Skin of body (tissue), 2 donors: ENCODE results near the gene SLC13A2. TPM values are rescaled to one million over a fixed set of nuclear protein-coding genes. Genes with fewer than 3 reads are reported as not detected.

Experiments used
- DNase-seq: peaks from one replicate; lab custom pipeline; 2025; lab: John Stamatoyannopoulos, UW
- total RNA-seq: library from RNA; depleted of rRNA; stranded (reverse); fragments of >200 nt; gene quantifications from one replicate; pipeline ENCODE4 v1.2.3, GENCODE V29; 2014

Gene SLC13A2
- total RNA-seq, 1 donor from 2014 or later, result 0.20 TPM

DNA sequence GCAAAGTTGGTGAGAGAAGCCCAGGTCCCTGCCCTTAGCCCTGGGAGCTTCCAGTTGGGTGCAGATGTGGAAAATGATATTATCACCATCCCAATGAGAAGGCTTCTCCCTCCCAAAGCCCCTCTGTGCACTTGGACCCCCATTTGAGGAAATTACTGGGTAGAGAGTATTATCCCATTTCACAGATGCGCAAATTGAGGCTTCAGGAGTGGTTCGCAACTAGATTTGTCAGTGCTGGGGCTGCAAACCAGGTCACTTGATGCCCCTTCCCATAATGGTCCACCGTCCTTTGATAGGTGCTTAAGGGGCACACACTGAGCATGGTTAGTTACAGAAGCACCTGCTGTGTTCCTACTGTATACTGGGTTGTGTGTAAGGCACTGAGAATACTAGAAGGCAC, 18.4 kb downstream of the SLC13A2 start:
- no peak for DNase-seq

DNA sequence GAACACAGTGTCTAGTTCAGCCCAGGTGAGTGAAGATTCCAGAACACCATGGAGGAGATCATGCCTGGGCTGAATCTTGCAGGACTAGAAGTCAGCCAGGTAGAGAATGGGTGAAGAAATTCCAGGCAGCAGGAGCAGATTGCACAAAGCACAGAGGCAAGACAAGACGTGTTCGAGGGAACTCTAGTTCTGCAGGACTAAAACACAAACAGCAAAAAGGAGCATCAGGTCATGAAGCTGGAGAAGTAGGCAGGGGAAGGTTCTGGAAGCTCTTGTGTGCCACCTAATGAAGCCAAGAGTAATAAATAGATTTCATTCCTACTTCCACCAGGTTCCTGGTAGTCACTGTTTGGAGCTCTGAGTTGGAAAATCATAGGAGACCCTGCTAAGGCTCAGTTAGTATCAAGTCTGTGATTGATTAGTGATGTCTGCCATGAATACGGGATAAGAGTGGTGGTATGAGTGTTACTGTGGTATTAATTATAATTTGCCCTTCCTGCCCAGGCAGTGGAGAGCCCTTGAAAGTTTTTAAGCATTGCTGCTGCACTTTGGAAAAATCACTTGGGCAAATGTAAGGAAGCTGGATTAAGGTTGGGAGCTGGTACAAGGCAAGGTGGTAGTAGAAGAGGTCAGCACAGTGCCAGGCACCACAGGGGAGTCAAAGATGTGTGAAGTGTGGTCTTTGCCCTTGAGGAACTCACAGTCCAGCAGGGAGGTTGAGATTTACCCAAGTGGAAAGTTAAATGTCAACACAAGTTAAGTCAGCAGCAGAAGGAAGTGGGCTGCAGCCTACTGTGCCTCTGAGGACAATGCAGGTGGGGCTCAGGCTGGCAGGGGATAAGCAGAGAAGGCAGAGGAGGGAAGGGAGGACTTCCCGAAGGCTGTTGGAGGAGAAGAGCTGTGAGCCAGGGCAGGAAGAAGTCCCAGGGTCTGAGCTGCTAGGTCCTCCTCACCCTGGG, 19.2 kb downstream of the SLC13A2 start:
- no peak for DNase-seq

DNA sequence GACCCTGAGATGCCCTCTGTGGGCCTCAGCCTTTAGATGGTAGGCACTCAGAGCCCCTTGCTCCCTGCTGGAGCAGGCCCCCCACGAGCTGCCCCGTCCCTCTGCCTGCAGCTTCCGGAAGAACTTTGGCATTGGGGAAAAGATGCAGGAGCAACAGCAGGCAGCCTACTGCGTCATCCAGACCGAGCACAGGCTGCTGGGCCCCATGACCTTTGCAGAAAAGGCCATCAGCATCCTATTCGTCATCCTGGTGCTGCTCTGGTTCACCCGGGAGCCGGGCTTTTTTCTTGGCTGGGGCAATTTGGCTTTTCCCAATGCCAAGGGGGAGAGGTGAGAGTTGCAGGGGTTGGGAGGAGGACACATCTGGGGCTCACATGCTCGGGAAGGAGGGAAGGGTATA, 20.0 kb downstream of the SLC13A2 start:
- DNase-seq, result no peak

DNA sequence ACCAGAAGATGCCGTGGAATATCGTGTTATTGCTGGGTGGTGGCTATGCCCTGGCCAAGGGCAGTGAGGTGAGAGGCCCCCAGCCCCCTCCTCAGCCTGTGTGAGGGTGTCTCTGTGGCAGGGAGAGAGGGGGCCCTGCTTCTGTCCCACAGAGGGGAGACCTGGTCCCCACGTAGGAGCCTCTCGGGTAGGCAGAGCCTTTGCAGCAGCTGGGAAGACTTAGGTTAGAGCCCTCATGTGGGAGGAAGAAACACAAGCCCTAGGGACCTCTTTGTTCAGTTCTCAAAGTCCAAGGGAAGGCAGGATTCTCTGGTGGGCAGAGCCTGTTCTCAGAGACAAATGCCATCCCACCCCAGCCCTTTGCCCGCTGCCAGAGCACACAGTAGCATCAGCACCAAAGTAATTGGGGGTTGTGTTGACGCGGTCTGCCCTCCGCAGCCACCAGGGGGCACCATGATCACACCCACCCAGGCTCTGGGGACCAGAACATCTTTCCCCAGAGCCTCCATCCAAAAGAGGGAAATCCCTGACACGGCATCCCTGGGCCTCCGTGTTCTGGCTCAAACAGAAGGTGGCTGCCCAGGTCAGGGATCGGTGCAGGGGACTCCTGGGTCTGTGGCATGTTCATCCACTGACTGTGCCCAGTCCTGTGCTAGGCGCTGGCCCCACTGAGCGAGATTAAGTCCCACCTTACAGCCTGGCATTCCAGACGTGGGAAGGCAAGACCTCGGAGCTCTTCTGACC, 21.2 kb downstream of the SLC13A2 start:
- DNase-seq, result no peak

DNA sequence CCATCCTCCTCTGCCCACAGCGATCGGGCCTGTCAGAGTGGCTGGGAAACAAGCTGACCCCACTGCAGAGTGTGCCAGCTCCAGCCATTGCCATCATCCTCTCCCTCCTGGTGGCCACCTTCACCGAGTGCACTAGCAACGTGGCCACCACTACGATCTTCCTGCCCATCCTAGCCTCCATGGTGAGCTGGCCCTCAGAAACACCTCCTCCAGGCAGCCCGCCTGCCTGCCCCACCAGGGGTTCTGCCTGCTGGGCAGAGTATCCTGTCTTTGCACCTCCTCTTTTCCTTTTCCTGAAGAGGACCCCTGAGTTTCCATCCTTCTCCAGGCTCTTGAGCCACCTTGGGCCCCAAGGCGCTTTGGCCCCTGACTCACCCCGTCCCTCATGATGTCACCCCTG, 22.2 kb downstream of the SLC13A2 start:
- no peak for DNase-seq

DNA sequence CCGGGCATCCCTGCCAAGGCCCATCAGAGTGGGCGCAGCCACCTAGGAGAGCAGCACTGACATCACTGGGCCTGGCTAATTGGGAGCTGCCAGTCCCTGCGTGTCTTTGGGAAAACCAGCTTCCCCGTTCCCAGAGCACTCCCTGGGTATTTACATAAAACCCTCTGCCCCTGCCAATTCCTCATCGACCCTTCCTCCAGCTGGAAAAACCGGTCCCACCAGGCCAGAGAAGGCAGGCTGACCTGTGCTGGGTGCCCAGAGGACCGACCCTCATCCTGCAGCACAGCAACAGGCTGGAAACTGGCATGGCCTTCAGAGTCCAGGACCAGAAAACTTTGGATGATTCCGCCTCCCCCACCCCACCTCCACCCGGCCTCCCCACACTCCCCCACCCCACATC, 24.5 kb downstream of the SLC13A2 start:
- no peak for DNase-seq

- DNase-seq, result no peak
These were observed 25.4 kb downstream of the SLC13A2 start for GRCh38 chr17:28498652-28499363.

DNA sequence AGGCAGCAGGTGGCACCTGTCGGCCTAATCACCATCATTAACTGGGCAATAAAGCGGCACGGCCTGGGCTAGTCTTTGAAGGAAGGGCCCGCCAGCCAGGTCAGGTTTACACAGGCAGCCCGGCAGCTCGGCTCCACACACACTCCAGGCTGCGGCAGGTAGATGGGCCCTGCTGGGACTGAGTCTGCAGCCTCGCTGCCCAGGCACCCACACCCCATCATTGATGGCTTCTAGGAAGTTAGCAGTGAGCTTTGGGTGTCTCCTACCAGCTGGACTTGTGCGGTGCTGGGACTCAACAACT, 25.9 kb downstream of the SLC13A2 start:
- no peak for DNase-seq

- no peak for DNase-seq
These were observed 26.4 kb downstream of the SLC13A2 start for GRCh38 chr17:28499684-28500357.

GRCh38 chr17:28500712-28501379, 27.4 kb downstream of the SLC13A2 start:
- no peak for DNase-seq

DNA sequence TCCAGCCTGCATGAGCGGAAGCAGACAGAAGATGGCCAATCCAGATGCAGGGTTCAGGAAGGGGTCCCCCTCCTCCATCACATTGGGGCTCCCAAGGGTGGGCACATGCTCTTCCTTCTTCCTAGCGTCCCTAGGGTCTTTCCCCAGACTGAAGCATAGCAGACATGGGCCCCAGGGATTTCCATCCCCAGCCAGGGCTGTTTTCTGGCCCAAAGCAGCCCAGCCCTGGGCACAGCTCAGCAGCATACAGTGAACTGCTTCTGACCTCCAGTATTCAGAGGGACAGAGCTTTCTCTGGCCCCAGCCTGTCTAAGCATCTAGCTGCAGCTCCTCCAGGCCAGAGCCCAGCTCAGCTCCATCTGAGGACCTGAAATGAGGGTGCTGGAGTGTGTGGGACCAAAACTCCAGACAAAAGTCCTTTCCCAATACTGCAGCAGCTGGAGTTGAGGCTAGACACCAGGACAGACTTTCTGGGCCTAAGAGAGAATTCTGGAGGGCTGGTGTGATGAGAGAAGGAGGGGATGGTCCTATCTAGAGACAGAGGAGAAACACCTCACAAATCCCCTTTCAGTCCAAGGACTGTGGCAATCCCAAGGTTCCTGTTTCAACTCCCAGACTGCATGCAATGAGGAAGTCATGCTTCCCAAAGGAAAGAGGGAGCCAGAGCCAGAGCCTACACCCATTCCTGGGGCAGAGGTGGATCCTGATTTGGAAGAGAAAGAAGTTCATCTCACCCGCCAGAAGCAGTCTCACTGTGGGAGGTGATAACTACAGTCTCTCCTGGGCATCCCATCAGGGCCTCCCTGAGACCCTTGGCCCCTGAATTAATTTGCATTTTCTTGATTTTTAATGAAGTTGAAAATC, 28.2 kb downstream of the SLC13A2 start:
- no peak for DNase-seq

GRCh38 chr17:28503420-28503819, 30.0 kb downstream of the SLC13A2 start:
- no peak for DNase-seq

- DNase-seq, result no peak
These were observed 32.7 kb downstream of the SLC13A2 start, which contains the start of gene FOXN1 for GRCh38 chr17:28505986-28506665. Gene FOXN1, plus strand, starts transcription at chr17:28506348. Its CDS starts 17,622 bp downstream, at chr17:28523970.

GRCh38 chr17:28506763-28507487, 33.5 kb downstream of the SLC13A2 start:
- DNase-seq, result no peak

GRCh38 chr17:28507567-28508203, 34.2 kb downstream of the SLC13A2 start:
- DNase-seq, result no peak

GRCh38 chr17:28508211-28508724, 34.8 kb downstream of the SLC13A2 start:
- DNase-seq, result no peak

DNA sequence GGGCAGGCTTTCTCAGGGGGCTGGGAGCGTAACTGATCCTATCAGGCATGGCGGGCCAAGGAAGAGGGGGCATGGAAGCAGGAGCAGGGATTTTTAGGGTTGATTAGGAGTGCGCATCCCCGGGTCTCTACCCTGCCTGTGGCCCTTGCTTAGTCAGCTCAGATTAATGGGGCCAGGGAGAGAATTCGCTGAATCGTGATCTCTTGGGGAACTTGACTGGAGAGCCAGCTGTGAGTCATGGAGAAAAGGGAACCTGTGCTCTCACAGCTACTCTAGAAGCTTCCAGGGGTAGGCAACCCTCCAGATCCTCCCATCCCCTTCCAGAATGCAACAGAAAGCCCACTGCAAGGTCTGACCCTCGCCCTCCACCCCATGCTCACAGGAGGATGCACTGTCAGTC, 36.3 kb downstream of the SLC13A2 start:
- no peak for DNase-seq
